Mucosa of stomach (tissue), 1 donor: ENCODE results near the gene HSPA9.

Experiments used
- H3K27me3 ChIP-seq: one replicate; pipeline ENCODE4 v1.7.0; 2013; ENCODE audit warnings: mild to moderate bottlenecking, low read length; ENCODE audit not compliant: control insufficient read depth, insufficient read depth
- H3K36me3 ChIP-seq: one replicate; pipeline ENCODE4 v1.7.0; 2013; ENCODE audit warnings: low read length; ENCODE audit not compliant: control insufficient read depth, insufficient read depth
- H3K4me1 ChIP-seq: one replicate; pipeline ENCODE4 v1.7.0; 2013; ENCODE audit warnings: mild to moderate bottlenecking, low read length; ENCODE audit not compliant: control insufficient read depth, insufficient read depth
- H3K4me3 ChIP-seq: one replicate; pipeline ENCODE4 v1.7.0; 2013; ENCODE audit warnings: low read length
- H3K9ac ChIP-seq: one replicate; pipeline ENCODE4 v1.7.0; 2013; ENCODE audit warnings: mild to moderate bottlenecking, low read length, moderate library complexity
- H3K9me3 ChIP-seq: one replicate; pipeline ENCODE4 v1.7.0; 2013; ENCODE audit warnings: mild to moderate bottlenecking, low read length, moderate library complexity; ENCODE audit not compliant: control insufficient read depth
- donor health status: Pancreatic carcinoma.

The HSPA9 gene

DNA sequence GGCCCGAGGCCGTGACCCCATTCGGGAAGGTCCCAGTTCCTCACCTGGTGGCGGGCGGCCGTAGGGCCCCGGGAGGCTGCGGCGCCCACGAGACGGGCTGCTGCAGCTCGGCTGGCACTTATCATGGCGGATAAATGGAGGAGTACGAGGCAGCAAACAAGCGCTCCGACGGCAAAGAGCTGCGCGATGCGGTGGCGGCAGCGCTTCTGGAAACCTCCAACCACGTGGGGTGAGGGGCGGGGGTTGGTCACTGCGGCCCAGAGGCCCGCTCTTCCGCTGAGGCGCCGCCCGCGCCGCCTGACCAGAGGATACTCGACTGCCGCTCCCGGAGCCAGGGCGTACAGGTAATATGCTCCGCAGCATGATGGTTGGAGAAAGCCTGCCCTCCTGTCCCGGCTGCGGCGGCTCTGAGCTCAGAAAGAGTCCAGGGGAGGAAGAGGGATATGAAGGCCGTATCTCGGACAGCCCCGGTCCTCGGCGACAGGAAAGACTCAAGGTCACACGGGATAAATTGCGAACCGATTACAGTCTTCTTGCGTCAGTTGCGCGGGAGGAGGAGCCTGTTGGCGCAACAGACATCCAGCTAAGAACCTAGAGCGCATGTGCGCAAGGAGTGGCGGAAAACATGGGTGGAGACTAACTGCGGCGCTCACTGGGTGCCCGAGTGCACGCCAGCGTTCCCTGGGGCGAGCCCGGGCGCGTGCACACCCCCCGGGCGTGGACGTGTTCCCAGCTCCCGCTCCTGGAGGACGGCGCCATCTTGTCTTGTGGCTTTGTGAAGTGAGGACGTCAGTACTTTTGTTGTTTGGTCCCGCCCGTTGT lies at the start of gene HSPA9:
TSS of gene HSPA9 (minus strand) at position 208 of the 822 bp plus-strand sequence. CDS start at position 125, 83 bp downstream.
- H3K36me3 ChIP-seq, result peaks cover 17% of the 10 kb centered on the region
- H3K9me3 ChIP-seq, result no peaks in the 10 kb centered on the region
- peak within 1 kb of the TSS; percentile 74 for H3K4me3 ChIP-seq
- H3K27me3 ChIP-seq, result no peaks in the 10 kb centered on the region
- H3K9ac ChIP-seq, result peak within 1 kb of the TSS; percentile 96
- peaks cover 18% of the 10 kb centered on the region for H3K4me1 ChIP-seq

GRCh38 chr5:138623053-138623452 lies 47.9 kb upstream of the HSPA9 start:
- no peaks in the 10 kb centered on the region for H3K27me3 ChIP-seq
- no peaks in the 10 kb centered on the region for H3K9me3 ChIP-seq
- H3K36me3 ChIP-seq, result no peaks in the 10 kb centered on the region
- no peaks in the 10 kb centered on the region for H3K4me1 ChIP-seq
- H3K4me3 ChIP-seq, result no peak overlapping the region
- no peak overlapping the region for H3K9ac ChIP-seq

- Histone ChIP-seq H3K4me3 (no peak overlapping the region), H3K9me3 (no peaks in the 10 kb centered on the region), H3K36me3 (no peaks in the 10 kb centered on the region), H3K4me1 (no peaks in the 10 kb centered on the region), H3K9ac (no peak overlapping the region), H3K27me3 (no peaks in the 10 kb centered on the region)
Observed at GRCh38 chr5:138622051-138622450, 46.9 kb upstream of the HSPA9 start.

DNA sequence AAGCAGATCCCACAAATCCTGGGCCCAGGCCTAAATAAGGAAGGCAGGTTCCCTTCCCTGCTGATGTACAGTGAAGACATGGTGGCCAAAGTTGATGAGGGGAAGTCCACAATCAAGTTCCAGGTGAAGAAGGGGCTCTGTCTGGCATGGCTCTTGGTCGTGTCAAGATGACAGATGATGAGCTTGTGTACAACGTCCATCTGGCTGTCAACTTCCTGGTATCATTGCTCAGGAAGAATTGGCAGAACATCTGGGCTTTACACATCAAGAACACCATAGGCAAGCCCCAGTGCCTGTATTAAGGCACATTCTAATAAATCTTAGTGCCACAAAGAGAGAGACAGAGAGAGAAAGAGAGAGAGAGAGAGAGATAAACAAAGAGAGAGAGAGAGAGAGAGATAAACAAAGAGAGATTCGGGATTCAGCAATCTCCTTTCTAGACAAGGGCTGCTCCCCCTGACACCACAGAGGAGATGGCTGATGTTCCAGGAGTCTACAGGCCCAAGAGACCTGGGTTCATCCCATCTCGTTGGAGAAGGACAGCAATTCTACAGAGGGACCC lies 45.5 kb upstream of the HSPA9 start:
- H3K4me3 ChIP-seq, result no peak overlapping the region
- no peaks in the 10 kb centered on the region for H3K27me3 ChIP-seq
- no peak overlapping the region for H3K9ac ChIP-seq
- H3K36me3 ChIP-seq, result no peaks in the 10 kb centered on the region
- no peaks in the 10 kb centered on the region for H3K4me1 ChIP-seq
- no peaks in the 10 kb centered on the region for H3K9me3 ChIP-seq

DNA sequence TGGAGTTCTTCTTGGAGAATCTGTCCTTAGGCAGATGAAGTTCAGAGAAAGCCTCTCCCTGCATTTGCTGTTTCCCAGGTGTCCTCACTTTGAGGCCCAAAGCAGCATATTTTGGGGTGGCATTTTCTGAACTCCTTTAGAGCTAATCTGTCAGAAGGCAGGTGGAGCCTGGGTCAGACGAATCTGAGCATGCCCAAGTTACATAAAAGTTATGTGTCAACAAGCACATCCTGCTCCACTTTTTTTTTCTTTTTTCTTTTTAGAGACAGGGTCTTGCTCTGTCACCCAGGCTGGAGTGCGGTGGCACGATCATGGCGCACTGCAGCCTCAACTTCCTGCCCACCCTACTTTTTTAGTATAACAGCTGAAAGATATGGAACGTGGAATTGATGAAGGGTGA lies 41.3 kb upstream of the HSPA9 start:
- H3K4me3 ChIP-seq, result no peak overlapping the region
- no peaks in the 10 kb centered on the region for H3K9me3 ChIP-seq
- no peaks in the 10 kb centered on the region for H3K27me3 ChIP-seq
- no peak overlapping the region for H3K9ac ChIP-seq
- H3K4me1 ChIP-seq, result peaks cover 5% of the 10 kb centered on the region
- H3K36me3 ChIP-seq, result no peaks in the 10 kb centered on the region

GRCh38 chr5:138615461-138615860 lies 40.3 kb upstream of the HSPA9 start:
- no peak overlapping the region for H3K9ac ChIP-seq
- no peaks in the 10 kb centered on the region for H3K36me3 ChIP-seq
- H3K4me1 ChIP-seq, result peaks cover 8% of the 10 kb centered on the region
- no peaks in the 10 kb centered on the region for H3K27me3 ChIP-seq
- no peaks in the 10 kb centered on the region for H3K9me3 ChIP-seq
- no peak overlapping the region for H3K4me3 ChIP-seq

- Histone ChIP-seq H3K4me1 (peaks cover 8% of the 10 kb centered on the region), H3K9ac (peak overlapping the region; percentile 9), H3K27me3 (no peaks in the 10 kb centered on the region), H3K9me3 (no peaks in the 10 kb centered on the region), H3K4me3 (no peak overlapping the region), H3K36me3 (no peaks in the 10 kb centered on the region)
Observed at GRCh38 chr5:138611678-138612218, 36.5 kb upstream of the HSPA9 start.

GRCh38 chr5:138610918-138611677 lies 35.9 kb upstream of the HSPA9 start:
- H3K4me3 ChIP-seq, result no peak overlapping the region
- peaks cover 8% of the 10 kb centered on the region for H3K4me1 ChIP-seq
- no peaks in the 10 kb centered on the region for H3K27me3 ChIP-seq
- H3K9ac ChIP-seq, result peak overlapping the region; percentile 9
- no peaks in the 10 kb centered on the region for H3K36me3 ChIP-seq
- H3K9me3 ChIP-seq, result no peaks in the 10 kb centered on the region

GRCh38 chr5:138610415-138610917 lies 35.3 kb upstream of the HSPA9 start:
- no peak overlapping the region for H3K4me3 ChIP-seq
- H3K9me3 ChIP-seq, result no peaks in the 10 kb centered on the region
- H3K27me3 ChIP-seq, result no peaks in the 10 kb centered on the region
- H3K36me3 ChIP-seq, result no peaks in the 10 kb centered on the region
- no peak overlapping the region for H3K9ac ChIP-seq
- H3K4me1 ChIP-seq, result peaks cover 8% of the 10 kb centered on the region

GRCh38 chr5:138606378-138607064 lies 31.3 kb upstream of the HSPA9 start:
- peaks cover 4% of the 10 kb centered on the region for H3K4me1 ChIP-seq
- H3K27me3 ChIP-seq, result no peaks in the 10 kb centered on the region
- no peaks in the 10 kb centered on the region for H3K9me3 ChIP-seq
- no peak overlapping the region for H3K4me3 ChIP-seq
- no peak overlapping the region for H3K9ac ChIP-seq
- no peaks in the 10 kb centered on the region for H3K36me3 ChIP-seq

- Histone ChIP-seq H3K36me3 (no peaks in the 10 kb centered on the region), H3K4me3 (no peak overlapping the region), H3K9ac (no peak overlapping the region), H3K27me3 (no peaks in the 10 kb centered on the region), H3K4me1 (no peaks in the 10 kb centered on the region), H3K9me3 (no peaks in the 10 kb centered on the region)
Observed at GRCh38 chr5:138605254-138605972, 30.2 kb upstream of the HSPA9 start.
